ENCODE results near the gene NXF1.
"Not testable (repeated sequence)": the region's sequence is repeated elsewhere in the genome, so short reads cannot be mapped to it uniquely, and the experiment has no call there.

The NXF1 gene

DNA sequence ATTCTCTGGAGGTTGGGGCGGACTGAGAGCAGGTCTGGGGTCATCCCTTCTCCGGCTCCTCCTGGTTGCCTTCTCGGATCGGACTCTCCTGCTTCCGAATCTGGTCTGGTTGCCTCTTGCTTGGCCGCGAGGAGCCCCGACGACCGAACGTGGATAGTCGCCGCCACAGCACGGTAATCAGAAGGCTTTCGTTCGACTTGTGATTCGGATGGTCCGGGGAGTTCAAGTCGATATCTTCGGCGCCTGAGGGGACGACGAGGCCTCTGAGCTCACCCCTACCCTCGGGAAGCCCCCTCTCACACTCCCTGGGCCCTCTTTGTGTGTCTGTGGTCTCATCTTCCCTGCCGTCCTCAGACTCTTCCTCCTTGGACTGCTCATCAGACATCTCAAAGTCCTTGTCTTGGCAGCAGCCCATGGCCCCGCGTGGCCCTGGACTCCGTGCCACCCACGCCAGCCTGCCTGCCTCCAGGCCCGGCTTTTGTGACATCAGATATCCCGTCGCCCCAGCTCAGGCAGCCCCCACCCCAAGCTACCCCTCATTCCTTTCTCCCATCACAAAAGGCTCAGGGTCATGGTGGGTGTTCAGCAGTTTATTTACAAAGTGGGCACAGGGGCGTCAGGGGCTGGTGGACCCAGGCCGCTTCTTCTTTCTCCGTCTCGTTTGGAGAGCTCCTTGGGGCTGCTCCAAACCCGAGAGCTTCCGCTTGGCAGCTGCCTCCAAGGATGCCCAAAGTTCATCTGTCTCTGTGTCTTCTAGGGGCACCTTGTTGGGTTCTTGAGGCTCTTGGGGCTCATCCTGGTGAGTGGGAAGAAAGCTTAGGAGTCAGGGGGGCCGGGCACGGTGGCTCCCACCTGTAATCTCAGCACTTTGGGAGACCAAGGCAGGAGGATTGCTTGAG, 27.3 kb upstream of the NXF1 start, which contains the start of gene TEX54:
Gene TEX54 (minus strand): TSS at position 506 of the 899 bp plus-strand sequence.
- DNase-seq (ENCODE audit: low spot score) = no peak

DNA sequence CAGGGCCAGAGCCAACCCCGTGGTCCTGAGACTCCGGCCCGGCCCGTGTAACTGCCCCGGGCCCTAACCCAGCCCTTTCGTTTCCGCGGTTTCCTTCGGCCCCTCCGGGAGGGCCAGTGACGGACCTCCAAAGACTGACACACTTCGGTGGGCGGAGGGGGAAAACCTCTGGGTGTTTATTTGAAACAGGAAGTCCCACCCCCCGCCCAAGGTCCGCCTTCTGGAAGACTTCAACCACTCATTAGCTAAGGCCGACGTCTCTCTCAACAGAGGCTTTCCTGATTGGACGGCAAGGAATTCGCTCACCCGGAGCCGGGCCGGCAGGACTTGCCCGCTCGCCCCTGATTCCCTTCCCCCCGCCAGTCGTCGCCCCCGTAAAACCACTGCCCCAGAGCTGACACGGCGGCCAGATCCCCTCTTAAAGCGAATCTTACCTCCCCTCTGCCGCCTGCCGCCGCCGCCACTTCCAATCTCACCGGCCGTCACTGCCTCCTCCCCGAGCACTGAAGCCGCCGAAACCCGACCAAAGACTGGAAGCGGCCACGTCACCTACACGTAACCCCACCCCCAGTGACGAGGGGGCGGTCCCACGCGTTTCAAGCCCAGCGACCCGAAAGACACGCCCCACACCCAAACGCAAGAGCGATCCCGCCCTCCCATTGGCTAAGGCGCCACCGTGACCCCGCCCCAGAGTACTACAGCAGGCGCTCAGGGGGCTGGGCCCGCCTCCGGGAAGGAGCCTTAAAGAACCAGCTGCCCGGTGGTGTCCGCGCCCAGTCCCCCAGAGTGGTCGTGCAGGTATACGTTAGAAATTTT, 26.5 kb upstream of the NXF1 start, which contains the start of gene STX5:
Gene STX5 (minus strand): TSS at position 532 of the 816 bp plus-strand sequence. CDS start 808 bp downstream, outside the sequence.
- DNase-seq (ENCODE audit: low spot score) = peak; percentile 100

DNA sequence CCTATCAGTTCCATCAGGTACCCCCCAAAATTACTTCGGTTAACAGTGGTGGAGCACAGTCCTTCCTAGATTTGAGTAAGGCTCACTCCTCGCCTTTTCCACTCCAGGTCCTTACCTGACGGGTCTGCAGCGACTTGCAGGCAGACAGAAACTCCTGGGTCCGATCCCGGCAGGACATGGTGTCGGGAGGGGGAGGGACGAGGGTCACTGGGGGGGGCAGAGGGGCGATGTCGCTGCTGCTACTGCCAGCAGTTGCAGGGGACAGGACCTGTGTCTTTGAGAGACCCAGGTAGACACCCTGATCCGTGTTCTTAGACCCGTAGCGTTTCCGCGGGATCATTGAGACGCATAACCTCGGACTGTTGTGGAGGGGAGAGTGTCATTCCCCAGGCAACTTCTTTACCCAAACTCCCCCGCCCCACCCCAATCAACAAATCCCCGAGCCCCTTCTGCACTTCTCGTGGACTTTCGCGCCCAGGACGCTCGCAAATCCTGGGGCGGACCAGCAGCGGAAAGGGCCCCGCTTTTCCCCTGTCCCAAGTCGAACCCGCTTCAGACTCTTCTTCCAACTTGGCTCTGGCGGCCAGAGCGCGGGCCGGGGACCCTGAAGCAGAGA, 25.8 kb upstream of the NXF1 start:
- no peak for DNase-seq (ENCODE audit: low spot score)

DNA sequence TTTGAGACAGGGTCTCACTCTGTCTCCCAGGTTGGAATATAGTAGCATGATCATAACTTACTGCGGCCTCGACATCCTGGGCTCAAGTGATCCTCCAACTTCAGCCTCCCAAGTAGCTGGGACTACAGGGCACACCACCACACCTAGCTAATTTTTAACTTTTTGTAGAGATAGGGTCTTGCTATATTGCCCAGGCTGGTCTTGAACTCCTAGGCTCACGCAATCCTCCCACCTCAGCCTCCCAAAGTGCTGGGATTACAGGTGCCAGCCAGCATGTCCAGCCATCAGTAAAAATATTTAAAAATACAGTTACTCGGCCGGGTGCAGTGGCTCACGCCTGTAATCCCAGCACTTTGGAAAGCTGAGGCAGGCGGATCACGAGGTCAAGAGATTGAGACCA, 22.9 kb upstream of the NXF1 start:
- not testable (repeated sequence) for DNase-seq (ENCODE audit: low spot score)

- DNase-seq (ENCODE audit: low spot score) = no peak
Observed at GRCh38 chr11:62823677-62824076, 18.4 kb upstream of the NXF1 start.

DNA sequence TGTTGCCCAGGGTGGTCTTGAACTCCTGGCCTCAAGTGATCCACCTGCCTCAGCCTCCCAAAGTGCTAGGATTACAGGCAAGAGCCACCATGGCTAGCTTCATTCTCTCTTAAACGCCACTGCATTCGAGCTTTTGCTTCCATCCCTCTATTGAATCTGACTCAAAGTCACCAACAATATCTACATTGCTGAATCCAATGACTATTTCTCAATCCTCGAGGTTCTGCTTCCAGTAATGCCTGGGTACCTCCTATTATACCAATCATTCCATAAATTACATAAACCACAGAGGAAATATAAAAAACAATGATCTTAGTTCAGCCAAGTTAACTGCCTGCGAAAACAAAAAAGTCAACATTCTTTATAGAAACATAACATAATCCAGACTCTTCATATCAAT, 11.9 kb upstream of the NXF1 start:
- no peak for DNase-seq (ENCODE audit: low spot score)

- DNase-seq (ENCODE audit: low spot score) = no peak
Observed at GRCh38 chr11:62816557-62816956, 11.3 kb upstream of the NXF1 start.

DNA sequence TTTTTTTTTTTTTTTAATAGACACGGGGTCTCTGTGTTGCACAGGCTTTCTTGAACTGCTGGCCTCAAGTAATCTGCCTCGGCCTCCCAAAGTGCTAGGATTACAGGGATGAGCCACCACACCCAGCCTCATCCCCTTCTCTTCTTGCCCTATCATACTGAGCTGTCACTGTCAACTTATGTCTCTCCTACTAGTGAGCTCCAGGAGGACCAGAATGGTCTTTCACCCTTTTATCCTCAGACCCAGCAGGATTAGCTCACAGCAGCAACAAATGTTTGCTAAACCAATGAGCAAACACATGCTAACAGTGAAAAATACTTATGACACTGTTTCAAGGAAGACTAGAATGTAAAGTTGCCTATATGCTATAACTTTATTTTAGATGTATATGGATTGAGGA, 6.4 kb upstream of the NXF1 start:
- DNase-seq (ENCODE audit: low spot score) = no peak

DNA sequence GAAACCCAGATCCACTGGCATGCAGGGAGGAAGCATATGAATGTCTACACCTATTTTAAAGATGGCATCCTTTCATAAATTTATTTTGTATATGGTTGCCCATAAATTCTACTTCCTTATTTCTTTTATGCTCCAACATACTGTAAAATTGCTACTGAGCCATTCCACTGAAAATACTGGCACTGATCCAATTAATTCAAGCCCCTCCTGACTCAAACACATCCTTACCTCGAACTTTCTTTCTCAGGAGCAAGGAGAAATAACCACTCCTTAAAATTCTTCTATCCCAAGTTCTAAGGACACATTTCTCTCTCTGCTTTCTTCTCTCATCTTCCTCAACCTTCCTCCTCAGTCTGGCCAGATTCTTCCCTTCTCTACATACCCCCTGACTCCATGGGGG, 5.5 kb upstream of the NXF1 start:
- DNase-seq (ENCODE audit: low spot score) = no peak

- no peak for DNase-seq (ENCODE audit: low spot score)
Observed at GRCh38 chr11:62806611-62807121, 1.4 kb upstream of the NXF1 start.

DNA sequence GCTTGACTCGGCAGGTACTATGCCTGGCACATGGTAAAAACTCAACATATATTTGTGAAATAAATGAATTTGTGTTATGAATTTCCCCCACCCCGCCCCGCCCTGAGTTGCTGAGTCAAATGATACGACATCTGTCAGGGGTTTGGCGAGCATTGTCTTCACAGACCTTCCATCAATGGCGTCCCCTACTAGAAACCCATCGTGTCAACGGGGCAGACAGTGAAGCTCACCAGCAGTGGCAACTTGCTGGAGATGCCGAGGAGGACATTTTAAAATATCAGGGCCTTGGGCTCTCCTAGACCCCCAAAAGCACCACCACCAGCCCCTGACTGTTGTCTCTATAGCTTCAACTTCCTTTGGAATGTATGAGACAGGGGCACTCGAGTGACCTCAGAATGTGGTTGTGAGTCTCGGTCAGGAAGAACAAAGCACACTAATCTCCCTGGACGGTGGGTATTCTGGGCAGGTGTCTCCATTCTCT, 761 bp upstream of the NXF1 start:
- DNase-seq (ENCODE audit: low spot score) = peak; percentile 32

DNA sequence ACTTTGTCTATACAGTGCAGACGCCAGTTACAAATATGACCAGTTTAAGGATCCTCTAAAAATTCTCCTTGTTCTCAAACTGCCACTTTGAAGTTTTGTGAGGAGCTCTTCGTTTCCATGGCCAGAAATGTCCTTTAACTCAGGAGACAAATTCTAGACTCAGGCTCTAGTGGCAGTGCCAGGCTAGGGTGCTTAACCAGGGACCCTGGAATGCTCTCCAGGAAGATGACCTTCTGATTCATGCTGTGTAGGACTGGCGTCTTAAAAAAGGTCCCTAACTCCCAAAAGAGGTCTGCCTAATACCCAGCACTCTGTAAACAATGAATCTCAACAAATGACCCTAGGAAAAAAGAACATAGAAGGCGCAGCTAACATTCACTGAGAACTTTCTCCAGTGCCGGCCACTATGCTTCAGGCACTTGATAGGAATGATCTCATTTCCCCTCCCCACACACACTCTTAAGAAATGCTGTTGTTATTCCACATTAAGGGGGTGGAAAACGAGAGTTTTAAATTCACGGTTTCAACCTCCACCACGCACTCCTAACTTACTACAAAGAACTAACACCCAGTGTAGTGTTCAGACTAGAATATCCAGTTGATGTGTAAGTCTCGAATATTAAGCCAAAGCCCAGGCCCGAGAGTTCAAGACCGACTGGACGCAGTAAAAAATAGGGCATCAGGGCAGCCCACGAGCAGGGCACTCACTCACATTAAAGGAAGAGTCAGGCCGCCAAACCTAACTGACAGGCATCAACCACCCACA, 747 bp downstream of the NXF1 start:
- no peak for DNase-seq (ENCODE audit: low spot score)

- no peak for DNase-seq (ENCODE audit: low spot score)
Observed at GRCh38 chr11:62801071-62801470, 4.2 kb downstream of the NXF1 start.

- DNase-seq (ENCODE audit: low spot score) = no peak
Observed at GRCh38 chr11:62799486-62799885, 5.8 kb downstream of the NXF1 start.

DNA sequence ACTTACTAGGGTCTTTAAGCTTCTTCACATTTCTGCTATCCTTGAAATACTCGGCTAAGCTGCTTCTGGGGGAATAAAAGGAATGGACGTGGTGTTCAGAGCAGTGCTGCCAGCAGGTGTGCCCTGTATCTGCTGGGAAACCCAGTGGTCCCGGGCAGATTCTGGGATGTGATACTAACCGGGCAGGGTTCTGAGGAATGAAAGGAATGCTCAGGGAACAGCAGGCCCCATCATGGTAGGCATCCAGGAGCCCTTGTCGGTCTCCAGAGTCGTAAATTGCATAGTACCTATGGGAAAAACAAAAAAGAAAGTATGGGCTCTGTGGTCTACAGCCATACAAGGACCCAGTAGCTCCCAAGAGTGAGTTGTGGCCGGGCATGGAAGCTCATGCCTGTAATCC, 9.0 kb downstream of the NXF1 start:
- DNase-seq (ENCODE audit: low spot score) = no peak

- DNase-seq (ENCODE audit: low spot score) = no peak
Observed at GRCh38 chr11:62794201-62794775, 11.0 kb downstream of the NXF1 start.

DNA sequence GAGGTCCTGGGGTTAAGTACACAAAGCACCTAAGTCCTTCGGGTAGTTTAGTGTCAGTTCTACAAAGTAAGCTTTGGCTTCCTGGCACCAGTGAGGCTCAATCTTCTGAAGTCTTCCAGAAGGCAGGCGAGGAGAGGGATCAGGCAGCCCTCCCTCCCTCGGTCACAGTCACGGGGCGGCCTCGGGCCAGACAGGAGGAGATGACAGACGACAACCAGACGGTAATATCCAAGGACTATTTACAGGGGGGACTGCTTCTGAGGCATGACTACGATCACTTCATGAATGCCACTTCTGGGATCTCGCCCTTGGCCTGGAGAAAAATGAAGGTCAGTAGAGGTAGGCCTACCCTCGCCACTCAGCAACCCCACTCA, 13.1 kb downstream of the NXF1 start:
- DNase-seq (ENCODE audit: low spot score) = no peak

GRCh38 chr11:62791501-62792201, 13.6 kb downstream of the NXF1 start, which contains the start of gene TMEM223:
Gene TMEM223 (minus strand): TSS chr11:62792006. CDS start chr11:62791994, 12 bp downstream.
- DNase-seq (ENCODE audit: low spot score) = peak; percentile 89

- no peak for DNase-seq (ENCODE audit: low spot score)
Observed at GRCh38 chr11:62789576-62789975, 15.7 kb downstream of the NXF1 start.

- no peak for DNase-seq (ENCODE audit: low spot score)
Observed at GRCh38 chr11:62788991-62789390, 16.2 kb downstream of the NXF1 start.

Measured in activated CD4-positive, alpha-beta T cell treated with anti-CD3 and anti-CD28 coated beads, Interleukin-2, Interleukin-4, amounts not matched to agents 100 ng/mL and 50 ng/mL, durations not matched to agents 16 hours and 8 hours (primary cell).